Measurements from ENCODE around the gene CCDC187. TPM values are rescaled to one million over a fixed set of nuclear protein-coding genes. Genes with fewer than 3 reads are reported as not detected.

The CCDC187 gene
- total RNA-seq, 1 experiment from 2014 or later = 2.7 TPM

- no peaks in the 10 kb centered on the region for H3K36me3 ChIP-seq (ENCODE audit: low read depth)
- H3K27ac ChIP-seq = no peak overlapping the region
- peaks cover 68% of the 10 kb centered on the region for H3K27me3 ChIP-seq (ENCODE audit: insufficient read depth, low read depth)
- no peak overlapping the region for H3K4me3 ChIP-seq
- H3K9me2 ChIP-seq (ENCODE audit: insufficient read depth) = no peaks in the 10 kb centered on the region
- ChIA-PET POLR2A (ENCODE audit: unreplicated experiment) (no interaction called here), CTCF (no interaction called here)
- intact Hi-C loops (cut with micrococcal nuclease; ENCODE audit: unreplicated experiment) = no loop called here
- H3F3A ChIP-seq (ENCODE audit: insufficient read depth, low read depth) = no peaks in the 10 kb centered on the region
- TF ChIP-seq EZH2 (IDR thresholded peaks at IDR 0.05; ENCODE audit: low read depth) = no peak
- TF ChIP-seq CTCF (conservative IDR thresholded peaks at IDR 0.05) = no peak
- no peak overlapping the region for H2AFZ ChIP-seq
- no peaks in the 10 kb centered on the region for H3K79me2 ChIP-seq (ENCODE audit: low read depth)
- no peak overlapping the region for H3K4me2 ChIP-seq
- BruUV-seq (replicated peaks) = no TSS peak
- no peaks in the 10 kb centered on the region for H4K20me1 ChIP-seq (ENCODE audit: insufficient read depth)
- no peaks in the 10 kb centered on the region for H3K9me3 ChIP-seq (ENCODE audit: insufficient read depth, low read depth)
- no peaks in the 10 kb centered on the region for H3K4me1 ChIP-seq (replicated peaks; ENCODE audit: insufficient read depth)
- DNase-seq = no peak
These were observed 44.9 kb downstream of the CCDC187 start for GRCh38 chr9:136258786-136259516.

GRCh38 chr9:136258299-136258625, 45.6 kb downstream of the CCDC187 start:
- CTCF ChIA-PET = no interaction called here
- POLR2A ChIA-PET (ENCODE audit: unreplicated experiment) = no interaction called here

GRCh38 chr9:136257381-136258298, 46.3 kb downstream of the CCDC187 start:
- H3K27ac ChIP-seq = no peak overlapping the region
- DNase-seq = no peak
- TF ChIP-seq EZH2 (IDR thresholded peaks at IDR 0.05; ENCODE audit: low read depth) (no peak), CTCF (conservative IDR thresholded peaks at IDR 0.05) (no peak)
- no peaks in the 10 kb centered on the region for H3K79me2 ChIP-seq (ENCODE audit: low read depth)
- H3K9me2 ChIP-seq (ENCODE audit: insufficient read depth) = no peaks in the 10 kb centered on the region
- no peak overlapping the region for H3K4me3 ChIP-seq
- POLR2A ChIA-PET (ENCODE audit: unreplicated experiment) = interaction anchor here (0.7 kb wide), 1 partner anchor 10 kb away, joined by 5 read pairs; no protein-coding TSS in a partner anchor
- H3K4me2 ChIP-seq = no peak overlapping the region
- CTCF ChIA-PET = no interaction called here
- peaks cover 68% of the 10 kb centered on the region for H3K27me3 ChIP-seq (ENCODE audit: insufficient read depth, low read depth)
- no peak overlapping the region for H2AFZ ChIP-seq
- H4K20me1 ChIP-seq (ENCODE audit: insufficient read depth) = no peaks in the 10 kb centered on the region
- H3K4me1 ChIP-seq (replicated peaks; ENCODE audit: insufficient read depth) = no peaks in the 10 kb centered on the region
- no peaks in the 10 kb centered on the region for H3K9me3 ChIP-seq (ENCODE audit: insufficient read depth, low read depth)
- no peaks in the 10 kb centered on the region for H3F3A ChIP-seq (ENCODE audit: insufficient read depth, low read depth)
- no peaks in the 10 kb centered on the region for H3K36me3 ChIP-seq (ENCODE audit: low read depth)
- intact Hi-C loops (cut with micrococcal nuclease; ENCODE audit: unreplicated experiment) = no loop called here
- BruUV-seq (replicated peaks) = no TSS peak

More at GRCh38 chr9:136258299-136258625, 45.6 kb downstream of the CCDC187 start:
- Histone ChIP-seq H4K20me1 (ENCODE audit: insufficient read depth) (no peaks in the 10 kb centered on the region), H3K27ac (no peak overlapping the region), H3K4me3 (no peak overlapping the region), H3K9me2 (ENCODE audit: insufficient read depth) (no peaks in the 10 kb centered on the region), H2AFZ (no peak overlapping the region), H3K4me1 (replicated peaks; ENCODE audit: insufficient read depth) (no peaks in the 10 kb centered on the region), H3K4me2 (no peak overlapping the region), H3K79me2 (ENCODE audit: low read depth) (no peaks in the 10 kb centered on the region), H3F3A (ENCODE audit: insufficient read depth, low read depth) (no peaks in the 10 kb centered on the region), H3K36me3 (ENCODE audit: low read depth) (no peaks in the 10 kb centered on the region), H3K9me3 (ENCODE audit: insufficient read depth, low read depth) (no peaks in the 10 kb centered on the region), H3K27me3 (ENCODE audit: insufficient read depth, low read depth) (peaks cover 69% of the 10 kb centered on the region)
- BruUV-seq (replicated peaks) = no TSS peak
- no peak for DNase-seq
- intact Hi-C loops (cut with micrococcal nuclease; ENCODE audit: unreplicated experiment) = no loop called here
- TF ChIP-seq EZH2 (IDR thresholded peaks at IDR 0.05; ENCODE audit: low read depth) (no peak), CTCF (conservative IDR thresholded peaks at IDR 0.05) (no peak)
